Keratinocyte (primary cell): ENCODE data around the gene SDCCAG8. TPM values are rescaled to one million over a fixed set of nuclear protein-coding genes. Genes with fewer than 3 reads are reported as not detected.

Source experiments
- DNase-seq: peaks from one replicate; pipeline ENCODE4 v3.0.0-alpha.2; 2011; ENCODE audit warnings: low read depth, missing footprints, low spot score
- FAIRE-seq: peaks from 2 replicates; lab custom pipeline; 2011; peaks lifted over from hg19 to GRCh38; lab: Jason Lieb, UNC
- H2AFZ ChIP-seq: 2 replicates; pipeline ENCODE4 v1.6.0; 2012; ENCODE audit warnings: low read length, control low read depth, inconsistent platforms; ENCODE audit not compliant: control insufficient read depth
- H3K27ac ChIP-seq: 2 replicates; pipeline ENCODE4 v1.5.1; 2011; ENCODE audit warnings: low read length; ENCODE audit not compliant: control insufficient read depth, insufficient read depth
- H3K27me3 ChIP-seq: 3 replicates; pipeline ENCODE4 v1.6.0; 2011; ENCODE audit warnings: low read length; ENCODE audit not compliant: control insufficient read depth, insufficient read depth; ENCODE audit errors: extremely low read depth
- H3K36me3 ChIP-seq, 2 experiments: 2 replicates in 1 of 2; 3 replicates in 1 of 2; pipeline ENCODE4 v1.5.1; 2011; ENCODE audit warnings: low read length in 2 of 2, mild to moderate bottlenecking in 1 of 2; ENCODE audit not compliant: control insufficient read depth in 2 of 2, insufficient read depth in 2 of 2; ENCODE audit errors: extremely low read depth in 1 of 2
- H3K4me1 ChIP-seq: 3 replicates; pipeline ENCODE4 v1.5.1; 2011; ENCODE audit warnings: low read length; ENCODE audit not compliant: control insufficient read depth, insufficient read depth; ENCODE audit errors: extremely low read depth
- H3K4me2 ChIP-seq: 3 replicates; pipeline ENCODE4 v1.6.0; 2011; ENCODE audit warnings: low read depth, low read length; ENCODE audit not compliant: control insufficient read depth, insufficient read depth; ENCODE audit errors: extremely low read depth
- H3K4me3 ChIP-seq, 3 experiments: fragments of 200-600 bp in 1 of 3; sonication (generic) in 1 of 3; 2 replicates in 2 of 3; 3 replicates in 1 of 3; pipeline ENCODE4 v1.5.1; 2011 to 2016; ENCODE audit warnings: low read length in 3 of 3, mild to moderate bottlenecking in 3 of 3, control low read depth in 2 of 3, inconsistent platforms in 1 of 3, low read depth in 1 of 3, mixed read lengths in 1 of 3, mixed run types in 1 of 3, moderate library complexity in 1 of 3; ENCODE audit not compliant: control insufficient read depth in 2 of 3, insufficient read depth in 2 of 3; ENCODE audit errors: extremely low read depth in 1 of 3
- H3K79me2 ChIP-seq: 2 replicates; pipeline ENCODE4 v1.6.0; 2012; ENCODE audit warnings: low read length; ENCODE audit not compliant: control insufficient read depth, insufficient read depth
- H3K9ac ChIP-seq: 3 replicates; pipeline ENCODE4 v1.6.0; 2011; ENCODE audit warnings: low read length; ENCODE audit not compliant: control insufficient read depth, insufficient read depth; ENCODE audit errors: extremely low read depth
- H3K9me1 ChIP-seq: 3 replicates; pipeline ENCODE4 v1.6.0; 2011; ENCODE audit warnings: low read length; ENCODE audit not compliant: control insufficient read depth, insufficient read depth; ENCODE audit errors: extremely low read depth
- H3K9me3 ChIP-seq: 2 replicates; pipeline ENCODE4 v1.5.1; 2012; ENCODE audit warnings: low read depth, low read length; ENCODE audit not compliant: control insufficient read depth
- H4K20me1 ChIP-seq: 3 replicates; pipeline ENCODE4 v1.6.0; 2011; ENCODE audit warnings: low read length; ENCODE audit not compliant: control insufficient read depth, insufficient read depth; ENCODE audit errors: extremely low read depth
- EZH2 ChIP-seq: IDR thresholded peaks from one replicate; pipeline ENCODE4 v1.6.1; 2012; ENCODE audit warnings: inconsistent platforms, mild to moderate bottlenecking, low read length, moderate library complexity
- dilution Hi-C: fragments of 300-500 bp; cut with MboI; formaldehyde crosslinking; loops from one replicate; pipeline ENCODE4 v1.7.0; 2020; ENCODE audit warnings: low sequenced_read_pairs; ENCODE audit not compliant: extremely low pct_ligation_motif_present
- polyA plus RNA-seq, 5 experiments: library from polyadenylated mRNA; depleted of rRNA in 3 of 5; stranded (reverse) in 3 of 5; stranded (forward) in 1 of 5; unstranded in 1 of 5; fragments of >200 nt; gene quantifications; 1 replicate in 1 of 5; 2 replicates in 3 of 5; 3 replicates in 1 of 5; pipeline versions ENCODE4 v1.2.1 to v1.2.3, GENCODE V29; 2011 to 2012; ENCODE audit warnings: missing spikeins in 2 of 5, low read depth in 1 of 5, low replicate concordance in 1 of 5
- TF ChIP-seq, protein P1 (sequence below), 3 experiments: IDR thresholded peaks in 1 of 3; conservative IDR thresholded peaks in 1 of 3; optimal IDR thresholded peaks in 1 of 3; 2 replicates in 2 of 3; 3 replicates in 1 of 3; pipeline versions ENCODE3 to v1.5.1; 2011; ENCODE audit warnings: low read length in 3 of 3, mild to moderate bottlenecking in 3 of 3, moderate library complexity in 2 of 3, control low read depth in 1 of 3, inconsistent platforms in 1 of 3; ENCODE audit not compliant: insufficient read depth in 2 of 3; ENCODE audit errors: extremely low read depth in 1 of 3

The SDCCAG8 gene
- polyA plus RNA-seq, 1 donor (not counting 4 experiments of a cell fraction or from before 2014, with no cell fraction given): 61.6 TPM

DNA sequence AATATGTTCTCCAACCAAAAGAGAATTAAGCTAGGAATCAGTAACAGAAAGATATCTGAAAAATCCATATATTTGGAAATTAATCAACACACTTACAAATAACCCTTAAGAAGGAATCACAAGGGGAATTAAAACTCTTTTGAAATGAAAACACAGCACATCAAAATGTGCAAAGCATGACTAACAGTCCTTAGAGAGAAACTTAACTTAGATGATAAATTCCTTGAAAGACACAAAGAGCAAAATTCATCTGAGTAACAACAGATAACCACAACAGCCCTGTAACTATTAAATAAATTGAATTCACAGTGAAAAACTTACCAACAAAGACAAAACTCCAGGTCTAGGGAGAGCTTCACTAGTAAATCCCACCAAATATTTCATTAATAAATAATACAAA lies 283.8 kb downstream of the SDCCAG8 start:
- DNase-seq (no peak), FAIRE-seq (no peak)
- Histone ChIP-seq H3K4me3 (no peak overlapping the region), H3K36me3 (no peaks in the 10 kb centered on the region), H2AFZ (no peak overlapping the region), H3K27ac (no peak overlapping the region), H3K79me2 (no peaks in the 10 kb centered on the region), H3K4me2 (no peak overlapping the region), H4K20me1 (no peaks in the 10 kb centered on the region), H3K9ac (no peak overlapping the region), H3K9me1 (no peaks in the 10 kb centered on the region), H3K4me1 (no peaks in the 10 kb centered on the region), H3K27me3 (no peaks in the 10 kb centered on the region), H3K9me3 (no peaks in the 10 kb centered on the region)
- dilution Hi-C loops: no loop called here
- TF ChIP-seq EZH2: no peak
- TF ChIP-seq, protein P1, sequence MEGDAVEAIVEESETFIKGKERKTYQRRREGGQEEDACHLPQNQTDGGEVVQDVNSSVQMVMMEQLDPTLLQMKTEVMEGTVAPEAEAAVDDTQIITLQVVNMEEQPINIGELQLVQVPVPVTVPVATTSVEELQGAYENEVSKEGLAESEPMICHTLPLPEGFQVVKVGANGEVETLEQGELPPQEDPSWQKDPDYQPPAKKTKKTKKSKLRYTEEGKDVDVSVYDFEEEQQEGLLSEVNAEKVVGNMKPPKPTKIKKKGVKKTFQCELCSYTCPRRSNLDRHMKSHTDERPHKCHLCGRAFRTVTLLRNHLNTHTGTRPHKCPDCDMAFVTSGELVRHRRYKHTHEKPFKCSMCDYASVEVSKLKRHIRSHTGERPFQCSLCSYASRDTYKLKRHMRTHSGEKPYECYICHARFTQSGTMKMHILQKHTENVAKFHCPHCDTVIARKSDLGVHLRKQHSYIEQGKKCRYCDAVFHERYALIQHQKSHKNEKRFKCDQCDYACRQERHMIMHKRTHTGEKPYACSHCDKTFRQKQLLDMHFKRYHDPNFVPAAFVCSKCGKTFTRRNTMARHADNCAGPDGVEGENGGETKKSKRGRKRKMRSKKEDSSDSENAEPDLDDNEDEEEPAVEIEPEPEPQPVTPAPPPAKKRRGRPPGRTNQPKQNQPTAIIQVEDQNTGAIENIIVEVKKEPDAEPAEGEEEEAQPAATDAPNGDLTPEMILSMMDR (optimal IDR thresholded peaks at IDR 0.05 in 1 of 3, IDR thresholded peaks at IDR 0.05 in 1 of 3, conservative IDR thresholded peaks at IDR 0.05 in 1 of 3; ENCODE audit: extremely low read depth in 1 of 3, insufficient read depth in 2 of 3, low read length in 3 of 3): no peak

DNA sequence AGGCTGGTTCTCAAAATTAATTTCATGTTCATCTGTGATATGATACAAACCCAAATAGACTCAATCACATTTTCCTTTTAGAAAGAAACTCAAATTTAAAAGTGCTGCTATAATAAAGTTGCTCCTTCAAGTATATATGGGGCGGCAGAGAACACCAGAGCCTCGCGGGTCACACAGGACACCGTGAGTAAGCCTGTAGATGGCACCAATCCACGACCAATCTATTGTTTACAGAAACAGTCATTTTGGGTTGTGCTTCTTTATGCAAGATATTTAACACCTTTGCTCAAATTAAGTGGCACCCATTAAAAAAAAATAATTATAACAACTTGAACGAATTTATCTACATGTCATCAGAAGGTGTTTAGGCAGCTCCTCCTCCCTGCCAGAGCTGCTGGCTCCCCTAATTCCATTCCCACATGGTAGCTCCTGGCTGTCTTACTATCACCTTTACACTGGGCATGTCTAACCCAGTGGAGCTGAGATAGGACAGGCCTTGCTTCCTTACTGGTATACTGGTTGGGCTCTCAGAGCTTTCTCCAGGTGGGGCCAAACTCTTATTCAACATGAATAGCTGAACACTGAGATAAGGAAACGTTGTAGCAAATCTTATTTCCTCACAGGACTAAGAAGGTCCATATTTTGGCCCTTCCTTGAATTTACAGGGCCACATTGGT lies 287.0 kb downstream of the SDCCAG8 start:
- no peak overlapping the region for H2AFZ ChIP-seq
- no peaks in the 10 kb centered on the region for H3K4me1 ChIP-seq
- dilution Hi-C loops: no loop called here
- no peak overlapping the region for H3K9ac ChIP-seq
- H3K4me3 ChIP-seq: no peak overlapping the region
- FAIRE-seq (no peak), DNase-seq (no peak)
- H3K27ac ChIP-seq: no peak overlapping the region
- no peaks in the 10 kb centered on the region for H3K27me3 ChIP-seq
- H4K20me1 ChIP-seq: no peaks in the 10 kb centered on the region
- H3K9me3 ChIP-seq: no peaks in the 10 kb centered on the region
- H3K36me3 ChIP-seq: no peaks in the 10 kb centered on the region
- no peaks in the 10 kb centered on the region for H3K9me1 ChIP-seq
- no peak overlapping the region for H3K4me2 ChIP-seq
- no peak for TF ChIP-seq EZH2
- TF ChIP-seq, protein P1 (optimal IDR thresholded peaks at IDR 0.05 in 1 of 3, IDR thresholded peaks at IDR 0.05 in 1 of 3, conservative IDR thresholded peaks at IDR 0.05 in 1 of 3; ENCODE audit: extremely low read depth in 1 of 3, insufficient read depth in 2 of 3, low read length in 3 of 3): no peak
- H3K79me2 ChIP-seq: no peaks in the 10 kb centered on the region
